ENCODE measurements around the gene CCNK. TPM values are rescaled to one million over a fixed set of nuclear protein-coding genes. Genes with fewer than 3 reads are reported as not detected.
A peak's percentile ranks its signal among the peaks of the same experiment; 100 is the strongest.

Gene CCNK
- total and polyA plus RNA-seq, 11 donors, result 9.1 to 35.3 (median 29.3) TPM

DNA sequence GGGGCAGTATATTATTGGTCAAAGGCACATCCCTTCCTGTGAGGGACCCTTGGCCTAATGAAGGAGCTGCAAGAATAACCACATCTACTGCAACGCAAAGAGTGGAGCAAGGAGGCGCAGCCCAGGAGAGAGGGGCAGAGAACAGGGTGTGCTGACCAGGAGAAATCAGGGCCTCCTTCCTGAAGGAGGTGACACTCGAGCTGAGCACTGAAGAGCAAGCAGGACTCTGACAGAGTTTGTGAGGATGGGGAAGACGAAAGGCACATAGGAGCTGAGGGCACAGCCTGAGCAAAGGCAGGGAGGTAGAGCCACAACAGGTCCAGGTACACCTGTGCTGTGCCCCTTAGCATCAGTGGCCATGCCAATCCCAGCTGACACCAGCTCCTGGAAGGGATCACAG lies 62.2 kb downstream of the CCNK start:
- TF ChIP-seq POLR2A (IDR thresholded peaks at IDR 0.05), result no peak
- TF ChIP-seq, protein P1, sequence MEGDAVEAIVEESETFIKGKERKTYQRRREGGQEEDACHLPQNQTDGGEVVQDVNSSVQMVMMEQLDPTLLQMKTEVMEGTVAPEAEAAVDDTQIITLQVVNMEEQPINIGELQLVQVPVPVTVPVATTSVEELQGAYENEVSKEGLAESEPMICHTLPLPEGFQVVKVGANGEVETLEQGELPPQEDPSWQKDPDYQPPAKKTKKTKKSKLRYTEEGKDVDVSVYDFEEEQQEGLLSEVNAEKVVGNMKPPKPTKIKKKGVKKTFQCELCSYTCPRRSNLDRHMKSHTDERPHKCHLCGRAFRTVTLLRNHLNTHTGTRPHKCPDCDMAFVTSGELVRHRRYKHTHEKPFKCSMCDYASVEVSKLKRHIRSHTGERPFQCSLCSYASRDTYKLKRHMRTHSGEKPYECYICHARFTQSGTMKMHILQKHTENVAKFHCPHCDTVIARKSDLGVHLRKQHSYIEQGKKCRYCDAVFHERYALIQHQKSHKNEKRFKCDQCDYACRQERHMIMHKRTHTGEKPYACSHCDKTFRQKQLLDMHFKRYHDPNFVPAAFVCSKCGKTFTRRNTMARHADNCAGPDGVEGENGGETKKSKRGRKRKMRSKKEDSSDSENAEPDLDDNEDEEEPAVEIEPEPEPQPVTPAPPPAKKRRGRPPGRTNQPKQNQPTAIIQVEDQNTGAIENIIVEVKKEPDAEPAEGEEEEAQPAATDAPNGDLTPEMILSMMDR (IDR thresholded peaks at IDR 0.05), result no peak
- no peaks in the 10 kb centered on the region for H3K36me3 ChIP-seq
- peak overlapping the region in 1 of 12 donors; percentile 29 for H3K27ac ChIP-seq
- H3K9me3 ChIP-seq, result no peaks in the 10 kb centered on the region
- no peak for ATAC-seq
- 91 to 96% (median 95%) methylated on average over 4 of the region's 4 CpGs for WGBS, 4 donors
- no peaks in the 10 kb centered on the region for H3K27me3 ChIP-seq
- intact Hi-C loops (cut with DNase I), result no loop called here
- no peak for DNase-seq
- peaks cover 2 to 69% (median 41%) of the 10 kb centered on the region in 12 donors for H3K4me1 ChIP-seq
- H3K4me3 ChIP-seq, result no peak overlapping the region

DNA sequence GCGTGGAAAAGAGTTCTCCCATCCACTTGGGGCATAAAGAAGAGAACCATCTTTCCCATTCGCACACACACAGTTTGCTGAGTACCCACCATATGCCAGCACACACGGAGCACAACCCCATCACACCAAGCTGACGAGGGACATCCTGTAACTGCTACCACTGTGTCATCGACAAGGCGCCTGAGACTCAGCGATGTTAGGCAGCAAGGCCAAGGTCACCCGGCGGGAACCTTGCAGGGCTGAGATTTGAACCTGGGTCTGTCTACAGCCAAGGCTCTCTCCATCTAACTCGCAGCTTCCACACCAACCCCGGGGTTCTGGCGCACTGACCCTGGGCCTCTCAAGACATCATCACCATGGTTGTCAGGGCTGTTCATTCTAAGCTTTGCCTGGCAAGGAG lies 62.8 kb downstream of the CCNK start:
- Histone ChIP-seq H3K4me3 (no peak overlapping the region), H3K27me3 (no peaks in the 10 kb centered on the region), H3K27ac (peak overlapping the region in 1 of 12 donors; percentile 70), H3K4me1 (peaks cover 2 to 63% (median 35%) of the 10 kb centered on the region in 12 donors), H3K36me3 (no peaks in the 10 kb centered on the region), H3K9me3 (no peaks in the 10 kb centered on the region)
- WGBS, 4 donors, result 91 to 94% (median 93%) methylated on average over 11 to 12 of the region's 12 CpGs
- TF ChIP-seq, protein P1 (IDR thresholded peaks at IDR 0.05), result no peak
- no peak for TF ChIP-seq POLR2A (IDR thresholded peaks at IDR 0.05)
- no peak for ATAC-seq
- DNase-seq, result no peak
- intact Hi-C loops (cut with DNase I), result no loop called here

GRCh38 chr14:99544991-99545390 lies 63.8 kb downstream of the CCNK start:
- ATAC-seq (peak in 1 of 4 donors; percentile 30), DNase-seq (no peak)
- Histone ChIP-seq H3K27me3 (no peaks in the 10 kb centered on the region), H3K9me3 (no peaks in the 10 kb centered on the region), H3K27ac (peak overlapping the region in 2 of 12 donors; percentile 0 to 70), H3K4me1 (peaks cover 2 to 62% (median 29%) of the 10 kb centered on the region in 12 donors), H3K4me3 (no peak overlapping the region), H3K36me3 (no peaks in the 10 kb centered on the region)
- intact Hi-C loops (cut with DNase I), result no loop called here
- WGBS, 4 donors, result 42 to 56% (median 50%) methylated on average over 11 of the region's 11 CpGs
- TF ChIP-seq, protein P1 (IDR thresholded peaks at IDR 0.05), result no peak
- no peak for TF ChIP-seq POLR2A (IDR thresholded peaks at IDR 0.05)

DNA sequence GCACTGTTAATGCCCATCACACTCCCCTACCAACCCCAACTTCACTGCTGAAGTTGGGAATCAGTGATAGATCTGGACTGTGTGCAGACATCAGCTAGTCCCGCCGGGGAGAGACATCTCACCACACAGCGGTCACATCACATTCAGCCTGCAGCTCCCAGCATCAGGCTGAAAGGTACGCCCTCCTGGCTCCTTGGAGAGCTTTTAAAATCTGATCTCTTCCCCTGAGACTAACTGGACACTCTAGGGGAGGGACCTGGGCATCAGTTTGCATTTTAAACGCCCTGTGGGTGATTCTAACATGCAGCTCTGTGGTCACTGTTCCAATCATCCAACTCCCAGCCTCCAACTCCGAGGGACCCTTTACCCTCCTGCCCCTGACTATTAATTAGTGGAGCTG lies 64.4 kb downstream of the CCNK start:
- Histone ChIP-seq H3K27me3 (no peaks in the 10 kb centered on the region), H3K36me3 (no peaks in the 10 kb centered on the region), H3K27ac (peak overlapping the region in 1 of 12 donors; percentile 70), H3K4me1 (peaks cover 2 to 60% (median 26%) of the 10 kb centered on the region in 12 donors), H3K9me3 (no peaks in the 10 kb centered on the region), H3K4me3 (no peak overlapping the region)
- no peak for TF ChIP-seq POLR2A (IDR thresholded peaks at IDR 0.05)
- TF ChIP-seq, protein P1 (IDR thresholded peaks at IDR 0.05), result no peak
- ATAC-seq (no peak), DNase-seq (no peak)
- 78 to 83% (median 81%) methylated on average over 6 of the region's 6 CpGs for WGBS, 4 donors
- intact Hi-C loops (cut with DNase I), result no loop called here
